Measurements from ENCODE around the gene GRAMD4.

DNA sequence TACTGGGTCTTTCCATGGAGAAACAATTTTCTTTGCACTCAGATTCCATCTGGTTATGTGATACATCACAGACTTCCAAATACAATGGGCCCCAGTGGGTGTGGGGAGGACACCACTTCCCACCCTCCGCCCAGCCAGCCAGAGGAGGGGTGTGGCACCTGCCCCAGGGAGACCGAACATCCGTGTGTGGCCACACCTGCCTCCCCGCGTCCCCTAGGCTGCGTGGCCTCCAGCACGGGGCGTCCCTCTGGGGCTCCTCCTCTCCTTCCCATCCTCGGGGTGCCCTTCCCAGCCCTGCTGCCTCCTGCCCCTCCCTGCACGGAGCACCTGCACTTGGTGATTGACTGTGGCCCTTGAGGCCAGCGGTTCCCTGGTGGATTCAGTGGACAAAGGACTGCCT is 68.8 kb downstream of the GRAMD4 start:
- TF ChIP-seq EZH2 (IDR thresholded peaks at IDR 0.05; ENCODE audit: borderline replicate concordance, control insufficient read depth, low read depth, low read length) (no peak), POLR2A (IDR thresholded peaks at IDR 0.05; ENCODE audit: low read depth, low read length) (no peak), NBN (IDR thresholded peaks at IDR 0.05) (no peak)
- TF ChIP-seq, protein P1, sequence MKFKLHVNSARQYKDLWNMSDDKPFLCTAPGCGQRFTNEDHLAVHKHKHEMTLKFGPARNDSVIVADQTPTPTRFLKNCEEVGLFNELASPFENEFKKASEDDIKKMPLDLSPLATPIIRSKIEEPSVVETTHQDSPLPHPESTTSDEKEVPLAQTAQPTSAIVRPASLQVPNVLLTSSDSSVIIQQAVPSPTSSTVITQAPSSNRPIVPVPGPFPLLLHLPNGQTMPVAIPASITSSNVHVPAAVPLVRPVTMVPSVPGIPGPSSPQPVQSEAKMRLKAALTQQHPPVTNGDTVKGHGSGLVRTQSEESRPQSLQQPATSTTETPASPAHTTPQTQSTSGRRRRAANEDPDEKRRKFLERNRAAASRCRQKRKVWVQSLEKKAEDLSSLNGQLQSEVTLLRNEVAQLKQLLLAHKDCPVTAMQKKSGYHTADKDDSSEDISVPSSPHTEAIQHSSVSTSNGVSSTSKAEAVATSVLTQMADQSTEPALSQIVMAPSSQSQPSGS (IDR thresholded peaks at IDR 0.05; ENCODE audit: low read length), result no peak
- TF ChIP-seq, protein P2, sequence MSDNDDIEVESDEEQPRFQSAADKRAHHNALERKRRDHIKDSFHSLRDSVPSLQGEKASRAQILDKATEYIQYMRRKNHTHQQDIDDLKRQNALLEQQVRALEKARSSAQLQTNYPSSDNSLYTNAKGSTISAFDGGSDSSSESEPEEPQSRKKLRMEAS (IDR thresholded peaks at IDR 0.05; ENCODE audit: low read depth, low read length), result no peak
